ENCODE results near the gene ZBTB25. TPM values are rescaled to one million over a fixed set of nuclear protein-coding genes. Genes with fewer than 3 reads are reported as not detected.
A peak's percentile ranks its signal among the peaks of the same experiment; 100 is the strongest.

The ZBTB25 gene
- polyA plus RNA-seq, 1 donor (not counting 4 experiments of a cell fraction or from before 2014, with no cell fraction given): 6.8 TPM

DNA sequence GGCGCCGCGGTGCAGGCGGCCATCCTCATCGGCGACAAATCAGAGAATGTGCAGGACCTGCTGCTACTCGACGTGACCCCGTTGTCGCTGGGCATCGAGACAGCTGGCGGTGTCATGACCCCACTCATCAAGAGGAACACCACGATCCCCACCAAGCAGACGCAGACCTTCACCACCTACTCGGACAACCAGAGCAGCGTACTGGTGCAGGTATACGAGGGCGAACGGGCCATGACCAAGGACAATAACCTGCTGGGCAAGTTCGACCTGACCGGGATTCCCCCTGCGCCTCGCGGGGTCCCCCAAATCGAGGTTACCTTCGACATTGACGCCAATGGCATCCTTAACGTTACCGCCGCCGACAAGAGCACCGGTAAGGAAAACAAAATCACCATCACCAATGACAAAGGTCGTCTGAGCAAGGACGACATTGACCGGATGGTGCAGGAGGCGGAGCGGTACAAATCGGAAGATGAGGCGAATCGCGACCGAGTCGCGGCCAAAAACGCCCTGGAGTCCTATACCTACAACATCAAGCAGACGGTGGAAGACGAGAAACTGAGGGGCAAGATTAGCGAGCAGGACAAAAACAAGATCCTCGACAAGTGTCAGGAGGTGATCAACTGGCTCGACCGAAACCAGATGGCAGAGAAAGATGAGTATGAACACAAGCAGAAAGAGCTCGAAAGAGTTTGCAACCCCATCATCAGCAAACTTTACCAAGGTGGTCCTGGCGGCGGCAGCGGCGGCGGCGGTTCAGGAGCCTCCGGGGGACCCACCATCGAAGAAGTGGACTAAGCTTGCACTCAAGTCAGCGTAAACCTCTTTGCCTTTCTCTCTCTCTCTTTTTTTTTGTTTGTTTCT lies 38.6 kb upstream of the ZBTB25 start:
- TF ChIP-seq EZH2 (IDR thresholded peaks at IDR 0.05; ENCODE audit: low read length): peak; percentile 62
- TF ChIP-seq CTCF (optimal IDR thresholded peaks at IDR 0.05 in 1 of 3, IDR thresholded peaks at IDR 0.05 in 1 of 3, conservative IDR thresholded peaks at IDR 0.05 in 1 of 3; ENCODE audit: extremely low read depth in 1 of 3, insufficient read depth in 2 of 3, low read length in 3 of 3): no peak
- H3K27ac ChIP-seq (ENCODE audit: control insufficient read depth, insufficient read depth, low read length): no peak overlapping the region
- FAIRE-seq (peak; percentile 80), DNase-seq (ENCODE audit: low read depth, low spot score) (no peak)
- no peaks in the 10 kb centered on the region for H3K9me1 ChIP-seq (ENCODE audit: control insufficient read depth, extremely low read depth, insufficient read depth, low read length)
- peak overlapping the region; percentile 44 to 72 (median 67) for H3K4me3 ChIP-seq (ENCODE audit: control insufficient read depth in 2 of 3, extremely low read depth in 1 of 3, insufficient read depth in 2 of 3, low read depth in 1 of 3, low read length in 3 of 3)
- peaks cover 3% of the 10 kb centered on the region for H3K9me3 ChIP-seq (ENCODE audit: control insufficient read depth, low read depth, low read length)
- H3K79me2 ChIP-seq (ENCODE audit: control insufficient read depth, insufficient read depth, low read length): peaks cover 9% of the 10 kb centered on the region
- no peaks in the 10 kb centered on the region for H3K36me3 ChIP-seq (ENCODE audit: control insufficient read depth in 2 of 2, extremely low read depth in 1 of 2, insufficient read depth in 2 of 2, low read length in 2 of 2)
- dilution Hi-C loops (cut with MboI; ENCODE audit: extremely low pct_ligation_motif_present, low sequenced_read_pairs): no loop called here
- peak overlapping the region; percentile 84 for H2AFZ ChIP-seq (ENCODE audit: control insufficient read depth, low read length)
- peaks cover 24% of the 10 kb centered on the region for H3K4me1 ChIP-seq (ENCODE audit: control insufficient read depth, extremely low read depth, insufficient read depth, low read length)
- H3K4me2 ChIP-seq (ENCODE audit: control insufficient read depth, extremely low read depth, insufficient read depth, low read depth, low read length): peak overlapping the region; percentile 86
- no peaks in the 10 kb centered on the region for H4K20me1 ChIP-seq (ENCODE audit: control insufficient read depth, extremely low read depth, insufficient read depth, low read length)
- peaks cover 9% of the 10 kb centered on the region for H3K27me3 ChIP-seq (ENCODE audit: control insufficient read depth, extremely low read depth, insufficient read depth, low read length)
- H3K9ac ChIP-seq (ENCODE audit: control insufficient read depth, extremely low read depth, insufficient read depth, low read length): peak overlapping the region; percentile 38

- peak overlapping the region; percentile 44 to 72 (median 67) for H3K4me3 ChIP-seq (ENCODE audit: control insufficient read depth in 2 of 3, extremely low read depth in 1 of 3, insufficient read depth in 2 of 3, low read depth in 1 of 3, low read length in 3 of 3)
Observed at GRCh38 chr14:64541261-64541971, 37.8 kb upstream of the ZBTB25 start.

More at GRCh38 chr14:64541261-64541971, 37.8 kb upstream of the ZBTB25 start:
- Histone ChIP-seq H3K9ac (ENCODE audit: control insufficient read depth, extremely low read depth, insufficient read depth, low read length) (peak overlapping the region; percentile 38), H3K4me2 (ENCODE audit: control insufficient read depth, extremely low read depth, insufficient read depth, low read depth, low read length) (peak overlapping the region; percentile 86), H3K27ac (ENCODE audit: control insufficient read depth, insufficient read depth, low read length) (no peak overlapping the region), H4K20me1 (ENCODE audit: control insufficient read depth, extremely low read depth, insufficient read depth, low read length) (no peaks in the 10 kb centered on the region), H3K36me3 (ENCODE audit: control insufficient read depth in 2 of 2, extremely low read depth in 1 of 2, insufficient read depth in 2 of 2, low read length in 2 of 2) (no peaks in the 10 kb centered on the region), H2AFZ (ENCODE audit: control insufficient read depth, low read length) (peak overlapping the region; percentile 84), H3K9me3 (ENCODE audit: control insufficient read depth, low read depth, low read length) (peaks cover 3% of the 10 kb centered on the region), H3K4me1 (ENCODE audit: control insufficient read depth, extremely low read depth, insufficient read depth, low read length) (peaks cover 24% of the 10 kb centered on the region), H3K79me2 (ENCODE audit: control insufficient read depth, insufficient read depth, low read length) (peaks cover 9% of the 10 kb centered on the region), H3K27me3 (ENCODE audit: control insufficient read depth, extremely low read depth, insufficient read depth, low read length) (peaks cover 9% of the 10 kb centered on the region), H3K9me1 (ENCODE audit: control insufficient read depth, extremely low read depth, insufficient read depth, low read length) (no peaks in the 10 kb centered on the region)
- DNase-seq (ENCODE audit: low read depth, low spot score): no peak
- no peak for FAIRE-seq
- no peak for TF ChIP-seq EZH2 (IDR thresholded peaks at IDR 0.05; ENCODE audit: low read length)
- TF ChIP-seq CTCF (optimal IDR thresholded peaks at IDR 0.05 in 1 of 3, IDR thresholded peaks at IDR 0.05 in 1 of 3, conservative IDR thresholded peaks at IDR 0.05 in 1 of 3; ENCODE audit: extremely low read depth in 1 of 3, insufficient read depth in 2 of 3, low read length in 3 of 3): peak in 1 of 3 experiments; percentile 45
- dilution Hi-C loops (cut with MboI; ENCODE audit: extremely low pct_ligation_motif_present, low sequenced_read_pairs): no loop called here
